ENCODE measurements around the gene KRT73. TPM values are rescaled to one million over a fixed set of nuclear protein-coding genes. Genes with fewer than 3 reads are reported as not detected.

The KRT73 gene
- total and polyA plus RNA-seq, 2 of the 8 experiments (the other 6 are each of a cell fraction or from before 2014, with no cell fraction given) = not detected

- ChIA-PET POLR2A (ENCODE audit: partially characterized antibody) (no interaction called here), CTCF (ENCODE audit: partially characterized antibody) (interaction anchor here (1.7 kb wide), 1 partner anchor 16 kb away, joined by 3 read pairs; no protein-coding TSS in a partner anchor)
- Histone ChIP-seq H3K36me3 (ENCODE audit: control insufficient read depth in 2 of 4, insufficient read depth in 4 of 4, low read length in 3 of 4) (no peaks in the 10 kb centered on the region), H3K9me3 (ENCODE audit: insufficient read depth in 2 of 2, low read depth in 1 of 2, low read length in 1 of 2) (no peaks in the 10 kb centered on the region; a peak in 2 of 4 replicates), H3K4ac (replicated peaks; ENCODE audit: insufficient read length, low read depth, low read length) (no peak overlapping the region), H2AK5ac (ENCODE audit: low read depth, low read length) (no peak overlapping the region), H2BK20ac (ENCODE audit: low read length) (no peak overlapping the region), H4K91ac (replicated peaks; ENCODE audit: insufficient read length, low read length) (no peak overlapping the region), H3K79me1 (ENCODE audit: low read depth, low read length) (no peaks in the 10 kb centered on the region), H4K8ac (ENCODE audit: extremely low read depth, insufficient read depth, low read length) (no peak overlapping the region), H3K18ac (ENCODE audit: extremely low read depth, low read length) (no peak overlapping the region), H4K5ac (ENCODE audit: insufficient read length, low read depth, low read length) (no peak overlapping the region), H3K4me3 (ENCODE audit: extremely low read depth in 1 of 4, insufficient read depth in 2 of 4, low read depth in 3 of 4, low read length in 4 of 4) (no peak overlapping the region), H3K4me2 (ENCODE audit: insufficient read depth in 1 of 2, low read depth in 2 of 2, low read length in 2 of 2) (no peak overlapping the region), H2BK120ac (replicated peaks; ENCODE audit: low read depth, low read length) (no peak overlapping the region), H3K14ac (ENCODE audit: insufficient read length) (no peak overlapping the region), H2AFZ (ENCODE audit: low read length) (no peak overlapping the region), H2BK12ac (ENCODE audit: low read depth, low read length) (no peak overlapping the region), H3K27me3 (replicated peaks in 1 of 4; ENCODE audit: control insufficient read depth in 3 of 4, extremely low read depth in 1 of 4, insufficient read depth in 3 of 4, low read length in 3 of 4) (peaks cover 0 to 6% (median under 1%) of the 10 kb centered on the region in 4 experiments; a peak in 5 of 7 replicates), H4K20me1 (replicated peaks in 1 of 2; ENCODE audit: control insufficient read depth in 1 of 2, insufficient read depth in 2 of 2, low read length in 2 of 2) (no peaks in the 10 kb centered on the region), H3K79me2 (ENCODE audit: control insufficient read depth in 1 of 2, insufficient read depth in 2 of 2, low read length in 2 of 2) (no peaks in the 10 kb centered on the region), H3K4me1 (replicated peaks in 1 of 4; ENCODE audit: control insufficient read depth in 3 of 4, insufficient read depth in 4 of 4, low read length in 3 of 4) (no peaks in the 10 kb centered on the region), H2BK5ac (ENCODE audit: low read depth, low read length) (no peak overlapping the region), H3K23ac (ENCODE audit: insufficient read length) (no peak overlapping the region), H2BK15ac (ENCODE audit: low read length) (no peak overlapping the region), H3K9ac (replicated peaks in 1 of 4; ENCODE audit: extremely low read depth in 1 of 4, low read depth in 3 of 4, low read length in 3 of 4) (no peak overlapping the region), H3K56ac (replicated peaks; ENCODE audit: insufficient read length, low read depth, low read length) (no peak overlapping the region), H3K27ac (ENCODE audit: low read depth, low read length) (no peak overlapping the region), H3K23me2 (ENCODE audit: low read depth, low read length) (no peaks in the 10 kb centered on the region; the same call in 1 of the 2 replicates)
- FAIRE-seq (no peak), DNase-seq (ENCODE audit: low read depth in 1 of 2, low spot score in 2 of 2) (peak in 1 of 2 experiments; percentile 11)
- WGBS, 2 experiments (ENCODE audit: extremely low coverage in 1 of 2, insufficient coverage in 1 of 2, insufficient read length in 1 of 2, insufficient replicate concordance in 2 of 2, low coverage in 1 of 2, low lambda C conversion rate in 2 of 2, missing lambda C conversion rate in 1 of 2) = 67% methylated on average over 2 of the region's 2 CpGs; no CpG with 5 or more reads in 1 of the 2 experiments
- no peak for TF ChIP-seq TEAD4 (IDR thresholded peaks at IDR 0.05; ENCODE audit: low read depth, low read length)
- TF ChIP-seq SIN3A (conservative IDR thresholded peaks at IDR 0.05 in 1 of 2, IDR thresholded peaks at IDR 0.05 in 1 of 2; ENCODE audit: low read depth in 1 of 2, low read length in 2 of 2) = no peak
- TF ChIP-seq POU5F1 (IDR thresholded peaks at IDR 0.05; ENCODE audit: low read depth, low read length) = no peak
- no peak for TF ChIP-seq KDM1A (IDR thresholded peaks at IDR 0.05; ENCODE audit: borderline replicate concordance, low read length)
- TF ChIP-seq KDM5A (IDR thresholded peaks at IDR 0.05; ENCODE audit: low read length) = no peak
- TF ChIP-seq HDAC2 (IDR thresholded peaks at IDR 0.05; ENCODE audit: borderline replicate concordance in 1 of 2, low read depth in 2 of 2, low read length in 2 of 2) = no peak
- no peak for TF ChIP-seq USF2 (IDR thresholded peaks at IDR 0.05; ENCODE audit: low read length)
- TF ChIP-seq SP4 (IDR thresholded peaks at IDR 0.05; ENCODE audit: low read length) = no peak
- TF ChIP-seq YY1 (IDR thresholded peaks at IDR 0.05; ENCODE audit: low read depth, low read length) = no peak
- TF ChIP-seq SIX5 (IDR thresholded peaks at IDR 0.05; ENCODE audit: low read depth, low read length) = no peak
- no peak for TF ChIP-seq CBX8 (IDR thresholded peaks at IDR 0.05; ENCODE audit: borderline replicate concordance, low read depth, low read length)
- no peak for TF ChIP-seq ZNF274 (IDR thresholded peaks at IDR 0.05; ENCODE audit: borderline replicate concordance, extremely low read depth, low read length)
- TF ChIP-seq POLR2A (IDR thresholded peaks at IDR 0.05; ENCODE audit: control extremely low read depth in 1 of 2, low read depth in 2 of 2, low read length in 2 of 2) = no peak
- TF ChIP-seq SP2 (IDR thresholded peaks at IDR 0.05; ENCODE audit: low read length) = no peak
Observed at GRCh38 chr12:52603314-52603713, 15.0 kb downstream of the KRT73 start.

Data from H1 (cell line).